ENCODE measurements around the gene PDPR.
"Not testable (repeated sequence)": the region's sequence is repeated elsewhere in the genome, so short reads cannot be mapped to it uniquely, and the experiment has no call there.

The PDPR gene

GRCh38 chr16:70113982-70114826, at the start of gene PDPR:
PDPR (plus strand) TSS chr16:70114332; CDS start chr16:70120493, 6,161 bp downstream.
- DNase-seq (ENCODE audit: low read depth), result peak; percentile 93

GRCh38 chr16:70064841-70065370, 49.2 kb upstream of the PDPR start:
- DNase-seq (ENCODE audit: low read depth), result peak; percentile 68

- DNase-seq (ENCODE audit: low read depth), result not testable (repeated sequence)
Measured at GRCh38 chr16:70065376-70065745, 48.8 kb upstream of the PDPR start.

- DNase-seq (ENCODE audit: low read depth), result peak; percentile 87
Measured at GRCh38 chr16:70065746-70066658, 48.1 kb upstream of the PDPR start.

- not testable (repeated sequence) for DNase-seq (ENCODE audit: low read depth)
Measured at GRCh38 chr16:70066751-70067150, 47.4 kb upstream of the PDPR start.

GRCh38 chr16:70079081-70079480, 35.1 kb upstream of the PDPR start:
- DNase-seq (ENCODE audit: low read depth), result not testable (repeated sequence)

GRCh38 chr16:70081219-70081618, 32.9 kb upstream of the PDPR start:
- DNase-seq (ENCODE audit: low read depth), result not testable (repeated sequence)

GRCh38 chr16:70083931-70084330, 30.2 kb upstream of the PDPR start:
- DNase-seq (ENCODE audit: low read depth), result not testable (repeated sequence)

- DNase-seq (ENCODE audit: low read depth), result not testable (repeated sequence)
Measured at GRCh38 chr16:70088160-70088559, 26.0 kb upstream of the PDPR start.

- not testable (repeated sequence) for DNase-seq (ENCODE audit: low read depth)
Measured at GRCh38 chr16:70088877-70089276, 25.3 kb upstream of the PDPR start.

GRCh38 chr16:70089289-70089688, 24.8 kb upstream of the PDPR start:
- DNase-seq (ENCODE audit: low read depth), result not testable (repeated sequence)

- DNase-seq (ENCODE audit: low read depth), result not testable (repeated sequence)
Measured at GRCh38 chr16:70091104-70091503, 23.0 kb upstream of the PDPR start.

GRCh38 chr16:70094096-70094495, 20.0 kb upstream of the PDPR start:
- not testable (repeated sequence) for DNase-seq (ENCODE audit: low read depth)

- DNase-seq (ENCODE audit: low read depth), result not testable (repeated sequence)
Measured at GRCh38 chr16:70109583-70110279, 4.4 kb upstream of the PDPR start.

GRCh38 chr16:70112162-70112561, 2.0 kb upstream of the PDPR start:
- DNase-seq (ENCODE audit: low read depth), result not testable (repeated sequence)

- not testable (repeated sequence) for DNase-seq (ENCODE audit: low read depth)
Measured at GRCh38 chr16:70113599-70113981, 542 bp upstream of the PDPR start.

- not testable (repeated sequence) for DNase-seq (ENCODE audit: low read depth)
Measured at GRCh38 chr16:70118354-70118753, 4.2 kb downstream of the PDPR start.

- not testable (repeated sequence) for DNase-seq (ENCODE audit: low read depth)
Measured at GRCh38 chr16:70118776-70119175, 4.6 kb downstream of the PDPR start.

- DNase-seq (ENCODE audit: low read depth), result not testable (repeated sequence)
Measured at GRCh38 chr16:70120398-70120797, 6.3 kb downstream of the PDPR start.

GRCh38 chr16:70123822-70124221, 9.7 kb downstream of the PDPR start:
- DNase-seq (ENCODE audit: low read depth), result not testable (repeated sequence)

- DNase-seq (ENCODE audit: low read depth), result not testable (repeated sequence)
Measured at GRCh38 chr16:70126226-70126625, 12.1 kb downstream of the PDPR start.

- DNase-seq (ENCODE audit: low read depth), result not testable (repeated sequence)
Measured at GRCh38 chr16:70127706-70128105, 13.6 kb downstream of the PDPR start.
